Panc1 (cell line): ENCODE data around the gene CDH3.

Source experiments
- SIN3A ChIP-seq: IDR thresholded peaks from 2 replicates; pipeline ENCODE4 v1.6.1; 2012; ENCODE audit warnings: low read depth, mild to moderate bottlenecking, low read length, moderate library complexity, borderline replicate concordance; ENCODE audit not compliant: insufficient read depth
- TCF7L2 ChIP-seq: IDR thresholded peaks from 2 replicates; pipeline ENCODE4 v1.6.1; 2011; ENCODE audit warnings: mild to moderate bottlenecking, low read depth, low read length, inconsistent platforms
- TF ChIP-seq, protein P1 (sequence below): fragments of 450-650 bp; IDR thresholded peaks from 2 replicates; pipeline ENCODE4 v1.5.1; 2017; ENCODE audit warnings: mild to moderate bottlenecking

DNA sequence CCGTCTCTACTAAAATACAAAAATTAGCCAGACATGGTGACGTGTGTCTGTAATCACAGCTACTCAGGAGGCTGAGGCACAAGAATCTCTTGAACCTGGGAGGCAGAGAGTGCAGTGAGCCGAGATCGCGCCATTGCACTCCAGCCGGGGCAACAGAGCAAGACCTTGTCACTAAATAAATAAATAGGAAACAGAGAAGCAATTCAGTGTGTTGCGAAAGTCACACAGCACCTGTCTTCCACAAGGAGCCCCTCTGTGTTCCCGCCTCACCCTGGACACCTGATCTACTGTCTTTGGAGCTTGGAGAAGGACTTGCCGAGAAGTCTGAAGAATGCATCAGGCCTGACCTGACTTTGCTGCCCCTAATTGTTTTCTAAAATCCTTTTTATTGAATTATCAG is 88.5 kb downstream of the CDH3 start:
- TF ChIP-seq, protein P1, sequence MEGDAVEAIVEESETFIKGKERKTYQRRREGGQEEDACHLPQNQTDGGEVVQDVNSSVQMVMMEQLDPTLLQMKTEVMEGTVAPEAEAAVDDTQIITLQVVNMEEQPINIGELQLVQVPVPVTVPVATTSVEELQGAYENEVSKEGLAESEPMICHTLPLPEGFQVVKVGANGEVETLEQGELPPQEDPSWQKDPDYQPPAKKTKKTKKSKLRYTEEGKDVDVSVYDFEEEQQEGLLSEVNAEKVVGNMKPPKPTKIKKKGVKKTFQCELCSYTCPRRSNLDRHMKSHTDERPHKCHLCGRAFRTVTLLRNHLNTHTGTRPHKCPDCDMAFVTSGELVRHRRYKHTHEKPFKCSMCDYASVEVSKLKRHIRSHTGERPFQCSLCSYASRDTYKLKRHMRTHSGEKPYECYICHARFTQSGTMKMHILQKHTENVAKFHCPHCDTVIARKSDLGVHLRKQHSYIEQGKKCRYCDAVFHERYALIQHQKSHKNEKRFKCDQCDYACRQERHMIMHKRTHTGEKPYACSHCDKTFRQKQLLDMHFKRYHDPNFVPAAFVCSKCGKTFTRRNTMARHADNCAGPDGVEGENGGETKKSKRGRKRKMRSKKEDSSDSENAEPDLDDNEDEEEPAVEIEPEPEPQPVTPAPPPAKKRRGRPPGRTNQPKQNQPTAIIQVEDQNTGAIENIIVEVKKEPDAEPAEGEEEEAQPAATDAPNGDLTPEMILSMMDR, result no peak
- no peak for TF ChIP-seq SIN3A
- TF ChIP-seq TCF7L2, result no peak
